GM23338 (cell line): ENCODE data around the gene TEKTIP1.

ENCODE experiments used
- CREB1 ChIP-seq: fragments of 250-450 bp; sonication (Bioruptor Pico); IDR thresholded peaks from 2 replicates; pipeline ENCODE4 v1.5.0; 2020; ENCODE audit warnings: low read depth, mild to moderate bottlenecking, moderate library complexity
- EZH2 ChIP-seq: fragments of 200-600 bp; sonication (generic); IDR thresholded peaks from one replicate; pipeline ENCODE4 v1.8.0; 2017; ENCODE audit warnings: antibody characterized with exemption, mild to moderate bottlenecking, low read depth; ENCODE audit not compliant: unreplicated experiment
- EZH2phosphoT487 ChIP-seq: fragments of 200-600 bp; sonication (generic); IDR thresholded peaks from one replicate; pipeline ENCODE4 v1.8.1; 2018; ENCODE audit warnings: antibody characterized with exemption; ENCODE audit not compliant: unreplicated experiment
- JUNB ChIP-seq: IDR thresholded peaks from one replicate; pipeline ENCODE4 v1.6.1; 2016; ENCODE audit warnings: antibody characterized with exemption; ENCODE audit not compliant: unreplicated experiment
- NANOG ChIP-seq: IDR thresholded peaks from 2 replicates; pipeline ENCODE4 v1.6.1; 2016; ENCODE audit warnings: antibody characterized with exemption, borderline replicate concordance
- POLR2AphosphoS5 ChIP-seq: IDR thresholded peaks from 2 replicates; pipeline ENCODE4 v1.6.1; 2016; ENCODE audit warnings: antibody characterized with exemption, low read depth
- STAT1 ChIP-seq: IDR thresholded peaks from one replicate; pipeline ENCODE4 v1.6.1; 2016; ENCODE audit warnings: antibody characterized with exemption; ENCODE audit not compliant: unreplicated experiment
- TF ChIP-seq, protein P1 (sequence below), 2 experiments: fragments of 200-600 bp in 1 of 2; sonication (generic) in 1 of 2; conservative IDR thresholded peaks; 2 replicates each; pipeline versions ENCODE4 v1.5.1 to v1.6.1; 2016 to 2017; ENCODE audit warnings: antibody characterized with exemption in 2 of 2, low read depth in 2 of 2, mild to moderate bottlenecking in 2 of 2, moderate library complexity in 1 of 2
- TF ChIP-seq, protein P2 (sequence below): IDR thresholded peaks from one replicate; pipeline ENCODE4 v1.6.1; 2018; ENCODE audit warnings: antibody characterized with exemption; ENCODE audit not compliant: unreplicated experiment
- TF ChIP-seq, protein P3 (sequence below): IDR thresholded peaks from 2 replicates; pipeline ENCODE4 v1.6.1; 2016; ENCODE audit warnings: antibody characterized with exemption

DNA sequence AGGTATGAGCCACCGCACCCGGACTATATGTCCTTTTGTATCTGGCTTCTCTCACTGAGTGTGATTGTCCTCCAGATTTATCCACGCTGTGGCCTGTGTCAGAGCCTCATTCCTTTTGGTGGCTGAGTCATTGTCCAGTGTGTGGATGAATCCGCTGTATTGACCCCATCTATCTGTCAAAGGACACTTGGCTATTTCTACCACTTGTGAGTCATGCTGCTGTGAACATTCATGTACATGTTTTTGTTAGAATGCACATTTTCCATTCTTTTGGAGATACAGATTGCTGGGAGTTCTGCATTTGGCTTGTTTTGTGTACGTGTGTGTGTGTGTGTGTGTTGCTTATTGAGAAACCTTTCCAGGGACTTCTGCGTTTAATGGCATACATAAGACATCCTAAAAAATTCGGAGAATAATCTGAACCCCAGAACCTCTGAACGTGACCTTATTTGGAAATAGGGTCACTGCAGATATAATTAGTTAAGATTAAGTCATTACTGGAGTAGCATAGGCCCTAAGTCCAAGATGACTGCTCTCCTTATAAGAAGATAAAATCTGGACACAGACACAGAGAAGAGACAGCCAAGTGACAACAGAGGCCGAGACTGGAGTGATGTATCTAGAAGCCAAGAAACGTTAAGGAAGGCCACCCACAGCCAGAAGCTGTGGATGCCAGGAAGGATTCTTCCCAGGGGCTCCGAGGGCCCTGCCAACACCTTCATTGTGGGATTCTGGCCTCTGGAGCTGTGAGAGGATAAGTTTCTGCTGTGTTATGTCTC lies 41.4 kb downstream of the TEKTIP1 start:
- TF ChIP-seq POLR2AphosphoS5 (no peak), EZH2 (no peak), CREB1 (no peak), JUNB (no peak), NANOG (no peak), EZH2phosphoT487 (no peak), STAT1 (no peak)
- TF ChIP-seq, protein P1, sequence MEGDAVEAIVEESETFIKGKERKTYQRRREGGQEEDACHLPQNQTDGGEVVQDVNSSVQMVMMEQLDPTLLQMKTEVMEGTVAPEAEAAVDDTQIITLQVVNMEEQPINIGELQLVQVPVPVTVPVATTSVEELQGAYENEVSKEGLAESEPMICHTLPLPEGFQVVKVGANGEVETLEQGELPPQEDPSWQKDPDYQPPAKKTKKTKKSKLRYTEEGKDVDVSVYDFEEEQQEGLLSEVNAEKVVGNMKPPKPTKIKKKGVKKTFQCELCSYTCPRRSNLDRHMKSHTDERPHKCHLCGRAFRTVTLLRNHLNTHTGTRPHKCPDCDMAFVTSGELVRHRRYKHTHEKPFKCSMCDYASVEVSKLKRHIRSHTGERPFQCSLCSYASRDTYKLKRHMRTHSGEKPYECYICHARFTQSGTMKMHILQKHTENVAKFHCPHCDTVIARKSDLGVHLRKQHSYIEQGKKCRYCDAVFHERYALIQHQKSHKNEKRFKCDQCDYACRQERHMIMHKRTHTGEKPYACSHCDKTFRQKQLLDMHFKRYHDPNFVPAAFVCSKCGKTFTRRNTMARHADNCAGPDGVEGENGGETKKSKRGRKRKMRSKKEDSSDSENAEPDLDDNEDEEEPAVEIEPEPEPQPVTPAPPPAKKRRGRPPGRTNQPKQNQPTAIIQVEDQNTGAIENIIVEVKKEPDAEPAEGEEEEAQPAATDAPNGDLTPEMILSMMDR (conservative IDR thresholded peaks at IDR 0.05; ENCODE audit: low read depth in 2 of 2), result no peak
- TF ChIP-seq, protein P2, sequence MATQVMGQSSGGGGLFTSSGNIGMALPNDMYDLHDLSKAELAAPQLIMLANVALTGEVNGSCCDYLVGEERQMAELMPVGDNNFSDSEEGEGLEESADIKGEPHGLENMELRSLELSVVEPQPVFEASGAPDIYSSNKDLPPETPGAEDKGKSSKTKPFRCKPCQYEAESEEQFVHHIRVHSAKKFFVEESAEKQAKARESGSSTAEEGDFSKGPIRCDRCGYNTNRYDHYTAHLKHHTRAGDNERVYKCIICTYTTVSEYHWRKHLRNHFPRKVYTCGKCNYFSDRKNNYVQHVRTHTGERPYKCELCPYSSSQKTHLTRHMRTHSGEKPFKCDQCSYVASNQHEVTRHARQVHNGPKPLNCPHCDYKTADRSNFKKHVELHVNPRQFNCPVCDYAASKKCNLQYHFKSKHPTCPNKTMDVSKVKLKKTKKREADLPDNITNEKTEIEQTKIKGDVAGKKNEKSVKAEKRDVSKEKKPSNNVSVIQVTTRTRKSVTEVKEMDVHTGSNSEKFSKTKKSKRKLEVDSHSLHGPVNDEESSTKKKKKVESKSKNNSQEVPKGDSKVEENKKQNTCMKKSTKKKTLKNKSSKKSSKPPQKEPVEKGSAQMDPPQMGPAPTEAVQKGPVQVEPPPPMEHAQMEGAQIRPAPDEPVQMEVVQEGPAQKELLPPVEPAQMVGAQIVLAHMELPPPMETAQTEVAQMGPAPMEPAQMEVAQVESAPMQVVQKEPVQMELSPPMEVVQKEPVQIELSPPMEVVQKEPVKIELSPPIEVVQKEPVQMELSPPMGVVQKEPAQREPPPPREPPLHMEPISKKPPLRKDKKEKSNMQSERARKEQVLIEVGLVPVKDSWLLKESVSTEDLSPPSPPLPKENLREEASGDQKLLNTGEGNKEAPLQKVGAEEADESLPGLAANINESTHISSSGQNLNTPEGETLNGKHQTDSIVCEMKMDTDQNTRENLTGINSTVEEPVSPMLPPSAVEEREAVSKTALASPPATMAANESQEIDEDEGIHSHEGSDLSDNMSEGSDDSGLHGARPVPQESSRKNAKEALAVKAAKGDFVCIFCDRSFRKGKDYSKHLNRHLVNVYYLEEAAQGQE, result no peak
- TF ChIP-seq, protein P3, sequence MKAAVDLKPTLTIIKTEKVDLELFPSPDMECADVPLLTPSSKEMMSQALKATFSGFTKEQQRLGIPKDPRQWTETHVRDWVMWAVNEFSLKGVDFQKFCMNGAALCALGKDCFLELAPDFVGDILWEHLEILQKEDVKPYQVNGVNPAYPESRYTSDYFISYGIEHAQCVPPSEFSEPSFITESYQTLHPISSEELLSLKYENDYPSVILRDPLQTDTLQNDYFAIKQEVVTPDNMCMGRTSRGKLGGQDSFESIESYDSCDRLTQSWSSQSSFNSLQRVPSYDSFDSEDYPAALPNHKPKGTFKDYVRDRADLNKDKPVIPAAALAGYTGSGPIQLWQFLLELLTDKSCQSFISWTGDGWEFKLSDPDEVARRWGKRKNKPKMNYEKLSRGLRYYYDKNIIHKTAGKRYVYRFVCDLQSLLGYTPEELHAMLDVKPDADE, result no peak
